ENCODE measurements around the gene PCSK1N.
"Not testable (repeated sequence)": the region's sequence is repeated elsewhere in the genome, so short reads cannot be mapped to it uniquely, and the experiment has no call there.

- not testable (repeated sequence) for TF ChIP-seq EZH2phosphoT487 (IDR thresholded peaks at IDR 0.05; ENCODE audit: insufficient read depth, low read depth); EZH2 (IDR thresholded peaks at IDR 0.05; ENCODE audit: insufficient read depth, poor library complexity, severe bottlenecking)
These were observed 36.6 kb upstream of the PCSK1N start for GRCh38 chrX:48872017-48872416.
